Fibroblast of the conjunctiva (primary cell): ENCODE measurements around the gene CEP72.
"Not testable (repeated sequence)": the region's sequence is repeated elsewhere in the genome, so short reads cannot be mapped to it uniquely, and the experiment has no call there.

ENCODE experiments used
- DNase-seq: peaks from one replicate; pipeline ENCODE4 v3.0.0-alpha.2; 2010; ENCODE audit warnings: low read depth

Gene CEP72

GRCh38 chr5:600886-601541 lies 11.1 kb upstream of the CEP72 start:
- no peak for DNase-seq

- DNase-seq = no peak
Observed at GRCh38 chr5:601771-602465, 10.2 kb upstream of the CEP72 start.

- no peak for DNase-seq
Observed at GRCh38 chr5:602466-603035, 9.6 kb upstream of the CEP72 start.

GRCh38 chr5:603081-603998 lies 8.8 kb upstream of the CEP72 start:
- no peak for DNase-seq

- no peak for DNase-seq
Observed at GRCh38 chr5:604391-604831, 7.7 kb upstream of the CEP72 start.

- DNase-seq = not testable (repeated sequence)
Observed at GRCh38 chr5:605090-605489, 7.0 kb upstream of the CEP72 start.

GRCh38 chr5:606061-606460 lies 6.1 kb upstream of the CEP72 start:
- no peak for DNase-seq

GRCh38 chr5:606526-607399 lies 5.4 kb upstream of the CEP72 start:
- no peak for DNase-seq

GRCh38 chr5:607541-608428 lies 4.4 kb upstream of the CEP72 start:
- no peak for DNase-seq

GRCh38 chr5:608429-609370 lies 3.4 kb upstream of the CEP72 start:
- no peak for DNase-seq

GRCh38 chr5:609506-609905 lies 2.6 kb upstream of the CEP72 start:
- DNase-seq = no peak

- no peak for DNase-seq
Observed at GRCh38 chr5:610011-610743, 2.0 kb upstream of the CEP72 start.

GRCh38 chr5:610744-611730 lies 1.1 kb upstream of the CEP72 start:
- no peak for DNase-seq

GRCh38 chr5:612498-613424 lies 621 bp downstream of the CEP72 start:
- no peak for DNase-seq

- DNase-seq = no peak
Observed at GRCh38 chr5:616484-617039, 4.4 kb downstream of the CEP72 start.

- DNase-seq = no peak
Observed at GRCh38 chr5:617896-618295, 5.8 kb downstream of the CEP72 start.
